ENCODE data around the gene CEMIP2.

CEMIP2 gene

GRCh38 chr9:71748280-71748743, 20.0 kb downstream of the CEMIP2 start:
- DNase-seq (ENCODE audit: low read depth in 2 of 2), result no peak

DNA sequence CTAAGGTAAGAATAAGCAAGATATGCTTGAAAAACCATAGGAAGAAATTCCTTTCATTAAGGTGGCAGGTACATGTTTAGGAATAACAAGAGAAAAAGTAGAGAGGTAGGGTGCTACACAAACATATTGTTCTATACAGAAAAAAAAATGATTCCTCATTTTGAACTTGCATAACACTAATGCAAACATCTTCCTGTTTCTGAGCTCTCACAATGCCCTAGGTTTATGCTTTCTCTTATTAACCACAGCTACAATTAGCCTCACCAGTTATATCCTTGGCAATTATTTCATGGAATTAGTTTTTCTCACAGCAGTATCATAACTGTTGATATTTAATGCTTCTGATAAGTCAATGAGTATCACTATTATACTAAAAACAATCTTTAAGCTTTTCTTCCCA, 20.7 kb downstream of the CEMIP2 start:
- no peak for DNase-seq (ENCODE audit: low read depth in 2 of 2)

DNA sequence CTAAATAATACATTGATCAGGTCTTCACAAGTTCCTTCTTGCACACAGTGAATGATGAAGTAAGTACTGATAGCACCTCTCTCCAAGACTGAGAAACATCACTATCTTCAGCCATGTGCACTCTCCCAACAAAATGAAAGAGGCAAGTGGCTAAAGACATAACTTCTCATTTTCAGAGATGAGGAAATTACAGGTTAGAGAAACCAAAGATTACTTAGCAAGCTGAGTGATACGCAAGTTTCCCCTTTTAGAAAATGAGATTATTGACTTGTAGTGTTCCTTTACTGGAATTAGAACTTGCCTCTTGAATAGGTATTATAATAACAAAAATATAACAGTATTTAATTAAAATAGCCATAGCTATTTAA, 21.6 kb downstream of the CEMIP2 start:
- no peak for DNase-seq (ENCODE audit: low read depth in 2 of 2)

- no peak for DNase-seq (ENCODE audit: low read depth in 2 of 2)
Measured at GRCh38 chr9:71746023-71746757, 22.1 kb downstream of the CEMIP2 start.

- no peak for DNase-seq (ENCODE audit: low read depth in 2 of 2)
Measured at GRCh38 chr9:71744754-71745521, 23.4 kb downstream of the CEMIP2 start.

GRCh38 chr9:71743882-71744281, 24.4 kb downstream of the CEMIP2 start:
- no peak for DNase-seq (ENCODE audit: low read depth in 2 of 2)

- no peak for DNase-seq (ENCODE audit: low read depth in 2 of 2)
Measured at GRCh38 chr9:71743217-71743705, 25.1 kb downstream of the CEMIP2 start.

GRCh38 chr9:71742703-71743102, 25.6 kb downstream of the CEMIP2 start:
- no peak for DNase-seq (ENCODE audit: low read depth in 2 of 2)

GRCh38 chr9:71741926-71742648, 26.2 kb downstream of the CEMIP2 start:
- no peak for DNase-seq (ENCODE audit: low read depth in 2 of 2)

GRCh38 chr9:71740199-71740598, 28.1 kb downstream of the CEMIP2 start:
- no peak for DNase-seq (ENCODE audit: low read depth in 2 of 2)

DNA sequence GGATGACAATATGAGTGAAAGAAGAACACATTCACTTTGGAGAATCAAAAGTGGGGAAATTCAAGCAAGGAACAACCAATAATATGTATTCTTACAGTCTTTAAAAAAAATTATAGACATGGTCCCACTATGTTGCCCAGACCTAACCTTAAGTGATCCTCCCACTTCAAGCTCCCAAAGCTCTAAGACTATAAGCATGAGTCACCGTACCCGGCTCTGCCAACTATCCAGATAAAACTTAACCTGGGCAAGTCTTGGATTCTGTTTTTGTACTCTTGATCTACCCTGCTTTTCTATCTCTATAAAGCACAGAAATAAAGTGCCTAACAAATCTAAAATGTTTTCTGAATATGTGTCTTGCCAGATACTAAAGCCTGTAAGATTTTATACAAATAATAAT, 30.9 kb downstream of the CEMIP2 start:
- DNase-seq (ENCODE audit: low read depth in 2 of 2), result no peak

GRCh38 chr9:71736236-71736635, 32.1 kb downstream of the CEMIP2 start:
- no peak for DNase-seq (ENCODE audit: low read depth in 2 of 2)

GRCh38 chr9:71734950-71735349, 33.4 kb downstream of the CEMIP2 start:
- no peak for DNase-seq (ENCODE audit: low read depth in 2 of 2)

- DNase-seq (ENCODE audit: low read depth in 2 of 2), result no peak
Measured at GRCh38 chr9:71733176-71733575, 35.1 kb downstream of the CEMIP2 start.

- DNase-seq (ENCODE audit: low read depth in 2 of 2), result no peak
Measured at GRCh38 chr9:71729816-71730526, 38.3 kb downstream of the CEMIP2 start.

DNA sequence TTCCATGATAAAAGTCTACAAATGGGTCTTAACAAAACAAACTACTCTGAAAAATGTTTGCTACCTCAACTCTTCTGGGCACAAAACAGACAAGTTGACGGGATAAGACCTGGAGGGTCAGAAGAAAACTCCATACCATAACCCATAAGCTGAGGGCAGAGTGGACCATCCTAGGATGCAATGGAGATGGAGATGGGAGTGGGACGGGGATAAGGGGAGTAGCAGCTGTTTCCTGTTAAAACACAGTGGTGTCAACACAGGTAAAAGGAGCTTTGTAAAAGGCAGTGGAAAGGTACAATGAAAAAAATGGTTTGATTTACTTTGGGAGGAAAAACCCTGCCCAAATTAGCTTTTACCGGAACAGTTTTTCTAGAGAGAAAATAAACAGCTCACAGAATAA, 41.6 kb downstream of the CEMIP2 start:
- DNase-seq (ENCODE audit: low read depth in 2 of 2), result no peak

- DNase-seq (ENCODE audit: low read depth in 2 of 2), result no peak
Measured at GRCh38 chr9:71725590-71726338, 42.5 kb downstream of the CEMIP2 start.

DNA sequence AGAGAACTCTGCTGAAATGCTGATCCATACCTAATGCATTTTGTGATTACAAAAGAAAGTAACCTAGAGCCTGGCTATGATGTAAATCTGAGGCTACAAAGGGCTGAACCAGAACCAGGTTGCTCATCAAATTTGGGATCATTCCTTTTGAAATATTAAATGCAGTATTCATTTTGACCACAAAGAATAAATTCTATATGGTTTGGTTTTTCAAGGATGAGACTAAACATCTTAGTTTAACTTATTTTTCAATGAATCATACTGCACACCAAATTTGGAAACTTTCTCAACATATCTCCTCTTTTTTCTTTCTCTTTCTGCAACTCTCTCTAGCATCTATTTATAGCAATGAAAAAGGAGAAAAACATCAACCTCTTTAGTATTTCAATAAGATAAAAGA, 46.5 kb downstream of the CEMIP2 start:
- DNase-seq (ENCODE audit: low read depth in 2 of 2), result no peak

GRCh38 chr9:71719562-71719961, 48.8 kb downstream of the CEMIP2 start:
- DNase-seq (ENCODE audit: low read depth in 2 of 2), result no peak

GRCh38 chr9:71719088-71719487, 49.2 kb downstream of the CEMIP2 start:
- DNase-seq (ENCODE audit: low read depth in 2 of 2), result no peak

All from stimulated activated CD8-positive, alpha-beta memory T cell treated with anti-CD3 and anti-CD28 coated beads, Interleukin-2, amount 100 ng/mL, for 1 hour (primary cell).